ENCODE results near the gene C7orf57. TPM values are rescaled to one million over a fixed set of nuclear protein-coding genes. Genes with fewer than 3 reads are reported as not detected.

Gene C7orf57
- total and polyA plus RNA-seq, 7 donors: not detected

GRCh38 chr7:48091506-48092433 is 56.4 kb downstream of the C7orf57 start:
- intact Hi-C loops (cut with DNase I): loop anchor here (5.0 kb wide), 1 partner anchor 54 kb away; the partner anchor contains the start of gene C7orf57
- Histone ChIP-seq H3K27ac (no peak overlapping the region), H3K4me3 (no peak overlapping the region), H3K36me3 (peaks cover 0 to 32% (median 0%) of the 10 kb centered on the region in 4 donors), H3K4me1 (peaks cover 0 to 28% (median 15%) of the 10 kb centered on the region in 4 donors), H3K9me3 (no peaks in the 10 kb centered on the region), H3K27me3 (no peaks in the 10 kb centered on the region)
- 87 to 95% methylated on average over 10 of the region's 10 CpGs for WGBS, 2 donors
- DNase-seq: no peak
- TF ChIP-seq CTCF (IDR thresholded peaks at IDR 0.05) (no peak), POLR2AphosphoS5 (IDR thresholded peaks at IDR 0.05) (no peak), POLR2A (IDR thresholded peaks at IDR 0.05) (no peak), EP300 (IDR thresholded peaks at IDR 0.05) (no peak)

- 95 to 98% methylated on average over 3 of the region's 3 CpGs for WGBS, 2 donors
- H3K27me3 ChIP-seq: no peaks in the 10 kb centered on the region
- peak overlapping the region in 1 of 4 donors; percentile 16 for H3K27ac ChIP-seq
- H3K4me3 ChIP-seq: no peak overlapping the region
- no peak for DNase-seq
- H3K9me3 ChIP-seq: no peaks in the 10 kb centered on the region
- H3K36me3 ChIP-seq: peaks cover 0 to 44% (median 0%) of the 10 kb centered on the region in 4 donors
- intact Hi-C loops (cut with DNase I): loop anchor here (5.0 kb wide), 1 partner anchor 58 kb away; the partner anchor contains the start of gene C7orf57
- H3K4me1 ChIP-seq: peaks cover 0 to 11% (median 1%) of the 10 kb centered on the region in 4 donors
- TF ChIP-seq EP300 (IDR thresholded peaks at IDR 0.05) (no peak), POLR2A (IDR thresholded peaks at IDR 0.05) (no peak), POLR2AphosphoS5 (IDR thresholded peaks at IDR 0.05) (no peak), CTCF (IDR thresholded peaks at IDR 0.05) (no peak)
These were observed 59.5 kb downstream of the C7orf57 start for GRCh38 chr7:48094861-48095293.

GRCh38 chr7:48096273-48096672 is 60.9 kb downstream of the C7orf57 start:
- DNase-seq: no peak
- Histone ChIP-seq H3K9me3 (no peaks in the 10 kb centered on the region), H3K27me3 (no peaks in the 10 kb centered on the region), H3K4me3 (no peak overlapping the region), H3K27ac (peak overlapping the region in 1 of 4 donors; percentile 2), H3K4me1 (peaks cover 0 to 9% (median 0%) of the 10 kb centered on the region in 4 donors), H3K36me3 (peaks cover 0 to 51% (median under 1%) of the 10 kb centered on the region in 4 donors)
- 64 to 83% methylated on average over 2 of the region's 2 CpGs for WGBS, 2 donors
- TF ChIP-seq POLR2AphosphoS5 (IDR thresholded peaks at IDR 0.05) (no peak), EP300 (IDR thresholded peaks at IDR 0.05) (no peak), POLR2A (IDR thresholded peaks at IDR 0.05) (no peak), CTCF (IDR thresholded peaks at IDR 0.05) (no peak)
- intact Hi-C loops (cut with DNase I): no loop called here

- Histone ChIP-seq H3K4me1 (peaks cover 0 to 9% (median 0%) of the 10 kb centered on the region in 4 donors), H3K27me3 (no peaks in the 10 kb centered on the region), H3K4me3 (no peak overlapping the region), H3K9me3 (no peaks in the 10 kb centered on the region), H3K27ac (peak overlapping the region in 2 of 4 donors; percentile 11 to 36), H3K36me3 (peaks cover 0 to 65% (median 7%) of the 10 kb centered on the region in 4 donors)
- intact Hi-C loops (cut with DNase I): no loop called here
- WGBS, 2 donors: 51 to 78% methylated on average over 6 of the region's 6 CpGs
- no peak for DNase-seq
- TF ChIP-seq POLR2AphosphoS5 (IDR thresholded peaks at IDR 0.05) (no peak), POLR2A (IDR thresholded peaks at IDR 0.05) (no peak), EP300 (IDR thresholded peaks at IDR 0.05) (no peak), CTCF (IDR thresholded peaks at IDR 0.05) (no peak)
These were observed 62.3 kb downstream of the C7orf57 start for GRCh38 chr7:48097521-48098231.

Measured in sigmoid colon (tissue), 7 donors.